GM12878 (cell line): ENCODE measurements around the gene HS1BP3. TPM values are rescaled to one million over a fixed set of nuclear protein-coding genes. Genes with fewer than 3 reads are reported as not detected.

ENCODE experiments used
- ATAC-seq: fragments of 200-7000 bp; cut with Tn5 transposase; 3 replicates; pipeline ENCODE4 v1.9.1; 2020; ENCODE audit warnings: mild to moderate bottlenecking, moderate library complexity
- BruUV-seq: library from RNA; stranded (reverse); fragments of 400-500 nt; replicated peaks from 2 replicates; lab custom pipeline; 2021; lab: Mats Ljungman, UMichigan
- CTCF ChIA-PET: fragments of 300-600 bp; sonication (Branson Sonifier 250); formaldehyde crosslinking; extraction: SDS; loops from one replicate; lab custom pipeline; 2021; ENCODE audit warnings: inconsistent platforms; lab: Yijun Ruan, JAX
- POLR2A ChIA-PET: fragments of 350-600 bp; formaldehyde crosslinking; extraction: SDS; loops from one replicate; lab custom pipeline; 2021; ENCODE audit warnings: inconsistent platforms; lab: Charles Lee
- RAD21 ChIA-PET: fragments of 300-600 bp; sonication (Branson Sonifier 250); formaldehyde crosslinking; loops from one replicate; lab custom pipeline; 2023; ENCODE audit warnings: antibody characterized with exemption; ENCODE audit not compliant: unreplicated experiment; lab: Charles Lee
- SMC1A ChIA-PET: fragments of 300-600 bp; sonication (Branson Sonifier 250); formaldehyde crosslinking; loops from one replicate; lab custom pipeline; 2023; ENCODE audit not compliant: unreplicated experiment, uncharacterized antibody; lab: Charles Lee
- DNase-seq: peaks from one replicate; pipeline ENCODE4 v3.0.0-alpha.2; 2011; ENCODE audit warnings: low read depth, low spot score
- FAIRE-seq: peaks from 3 replicates; lab custom pipeline; 2011; peaks lifted over from hg19 to GRCh38; lab: Jason Lieb, UNC
- H2AFZ ChIP-seq: 2 replicates; pipeline ENCODE4 v1.6.0; 2011; ENCODE audit warnings: low read depth, low read length, control low read depth; ENCODE audit not compliant: control insufficient read depth
- H3K27ac ChIP-seq: 2 replicates; pipeline ENCODE4 v1.5.1; 2011; ENCODE audit warnings: control low read depth; ENCODE audit not compliant: control insufficient read depth, insufficient read depth
- H3K27me3 ChIP-seq, 2 experiments: replicated peaks in 1 of 2; 2 replicates each; pipeline versions ENCODE4 v1.6.0 to v1.6.1; 2011; ENCODE audit warnings: low read length in 1 of 2; ENCODE audit not compliant: control insufficient read depth in 2 of 2, insufficient read depth in 2 of 2
- H3K36me3 ChIP-seq, 2 experiments: 2 replicates each; pipeline ENCODE4 v1.5.1; 2011; ENCODE audit warnings: low read length in 1 of 2; ENCODE audit not compliant: control insufficient read depth in 2 of 2, insufficient read depth in 2 of 2
- H3K4me1 ChIP-seq: 2 replicates; pipeline ENCODE4 v1.6.1; 2011; ENCODE audit warnings: mild to moderate bottlenecking, low read length, moderate library complexity, mixed read lengths; ENCODE audit not compliant: control insufficient read depth, insufficient read depth
- H3K4me2 ChIP-seq: 2 replicates; pipeline ENCODE4 v1.6.0; 2011; ENCODE audit warnings: control low read depth; ENCODE audit not compliant: control insufficient read depth, insufficient read depth
- H3K4me3 ChIP-seq: fragments of 200-600 bp; sonication (generic); 2 replicates; pipeline ENCODE4 v1.5.1; 2016
- H3K79me2 ChIP-seq: 2 replicates; pipeline ENCODE4 v1.6.0; 2011; ENCODE audit warnings: low read length; ENCODE audit not compliant: control insufficient read depth, insufficient read depth
- H3K9ac ChIP-seq: 2 replicates; pipeline ENCODE4 v1.8.0; 2011; ENCODE audit warnings: low read length, control low read depth, mixed read lengths; ENCODE audit not compliant: control insufficient read depth, insufficient read depth
- H3K9me3 ChIP-seq: replicated peaks from 3 replicates; pipeline ENCODE4 v1.5.1; 2011; ENCODE audit warnings: mild to moderate bottlenecking, low read length; ENCODE audit not compliant: control insufficient read depth, insufficient read depth
- H4K20me1 ChIP-seq: 2 replicates; pipeline ENCODE4 v1.6.0; 2011; ENCODE audit not compliant: control insufficient read depth, insufficient read depth
- CHD2 ChIP-seq: IDR thresholded peaks from 2 replicates; pipeline ENCODE4 v1.6.1; 2011; ENCODE audit warnings: low read depth, low read length, improper control_type of control experiment, borderline replicate concordance
- CREM ChIP-seq: IDR thresholded peaks from 2 replicates; pipeline ENCODE4 v1.6.1; 2014; ENCODE audit warnings: antibody characterized with exemption, low read depth
- E4F1 ChIP-seq: fragments of 450-650 bp; IDR thresholded peaks from 2 replicates; pipeline ENCODE4 v1.6.1; 2018; ENCODE audit warnings: borderline replicate concordance, mild to moderate bottlenecking; ENCODE audit not compliant: partially characterized antibody
- EZH2 ChIP-seq: IDR thresholded peaks from 2 replicates; pipeline ENCODE4 v1.6.1; 2012; ENCODE audit warnings: low read depth, mild to moderate bottlenecking, control low read depth, inconsistent platforms, low read length, borderline replicate concordance; ENCODE audit not compliant: control insufficient read depth
- LARP7 ChIP-seq: fragments of 450-650 bp; IDR thresholded peaks from 2 replicates; pipeline ENCODE4 v1.6.1; 2017; ENCODE audit warnings: mild to moderate bottlenecking
- MYC ChIP-seq: IDR thresholded peaks from 2 replicates; pipeline ENCODE4 v1.6.1; 2011; ENCODE audit warnings: mild to moderate bottlenecking, low read length, moderate library complexity, inconsistent platforms; ENCODE audit not compliant: insufficient read depth, insufficient replicate concordance, insufficient read length, severe bottlenecking
- NR2C2 ChIP-seq: IDR thresholded peaks from 2 replicates; pipeline ENCODE4 v1.6.1; 2011; ENCODE audit warnings: borderline replicate concordance, low read depth; ENCODE audit not compliant: control insufficient read depth, insufficient read length
- PBX3 ChIP-seq: IDR thresholded peaks from 2 replicates; pipeline ENCODE4 v1.6.1; 2011; ENCODE audit warnings: mild to moderate bottlenecking, low read depth, low read length, moderate library complexity; ENCODE audit not compliant: insufficient replicate concordance
- SKIL ChIP-seq: fragments of 450-650 bp; IDR thresholded peaks from 2 replicates; pipeline ENCODE4 v1.6.1; 2017; ENCODE audit warnings: mild to moderate bottlenecking, low read depth, inconsistent platforms; ENCODE audit not compliant: poor library complexity, severe bottlenecking
- SMAD1 ChIP-seq: fragments of 450-650 bp; IDR thresholded peaks from 2 replicates; pipeline ENCODE4 v1.6.1; 2018; ENCODE audit warnings: mild to moderate bottlenecking, low read depth; ENCODE audit not compliant: partially characterized antibody
- SMARCA5 ChIP-seq: fragments of 450-650 bp; IDR thresholded peaks from 2 replicates; pipeline ENCODE4 v1.6.1; 2017; ENCODE audit warnings: mild to moderate bottlenecking
- SREBF2 ChIP-seq: IDR thresholded peaks from 2 replicates; pipeline ENCODE4 v1.6.1; 2012; ENCODE audit warnings: mild to moderate bottlenecking, low read length
- SUZ12 ChIP-seq: fragments of 200-600 bp; sonication (generic); IDR thresholded peaks from one replicate; pipeline ENCODE4 v1.6.1; 2018; ENCODE audit warnings: antibody characterized with exemption, mild to moderate bottlenecking; ENCODE audit not compliant: unreplicated experiment
- TCF7 ChIP-seq: IDR thresholded peaks from 2 replicates; pipeline ENCODE4 v1.6.1; 2014; ENCODE audit warnings: antibody characterized with exemption, borderline replicate concordance
- ZNF207 ChIP-seq: fragments of 450-650 bp; IDR thresholded peaks from 2 replicates; pipeline ENCODE4 v1.6.1; 2014; ENCODE audit warnings: antibody characterized with exemption, mild to moderate bottlenecking, borderline replicate concordance
- ZNF384 ChIP-seq: IDR thresholded peaks from 2 replicates; pipeline ENCODE4 v1.6.1; 2012; ENCODE audit warnings: low read depth, mild to moderate bottlenecking, low read length, improper control_type of control experiment, borderline replicate concordance
- ZNF622 ChIP-seq: fragments of 450-650 bp; IDR thresholded peaks from 2 replicates; pipeline ENCODE4 v1.6.1; 2017; ENCODE audit warnings: mild to moderate bottlenecking, inconsistent platforms
- WGBS: methylation state at CpG from one replicate; pipeline ENCODE4 v1.1.6; 2016; ENCODE audit warnings: low lambda C conversion rate; ENCODE audit not compliant: insufficient replicate concordance, insufficient coverage; ENCODE audit errors: missing lambda C conversion rate; 5-methylcytosine and 5-hydroxymethylcytosine counted together
- in situ Hi-C: fragments of 300-500 bp; cut with MboI; formaldehyde crosslinking; loops from 9 replicates; pipeline ENCODE4 v1.14.3; 2018; ENCODE audit warnings: mixed read lengths
- intact Hi-C: fragments of 100-400 bp; cut with micrococcal nuclease; formaldehyde crosslinking; loops from one replicate; pipeline ENCODE4 v1.14.2; 2022; ENCODE audit not compliant: unreplicated experiment
- polyA plus RNA-seq, 11 experiments: library from polyadenylated mRNA; depleted of rRNA in 4 of 11; unstranded in 6 of 11; stranded (reverse) in 5 of 11; fragments of >200 nt; fragmentation: Nextera tagmentation in 4 of 11; fragmentation: Illumina TruSeq in 1 of 11; extraction: Ambion mirVana in 4 of 11; extraction: Trizol in 1 of 11; gene quantifications; 1 replicate in 1 of 11; 2 replicates in 10 of 11; pipeline versions ENCODE4 v1.2.1 to v1.2.3, GENCODE V29; 2011 to 2016; ENCODE audit warnings: inconsistent platforms in 2 of 11, missing spikeins in 2 of 11, low read depth in 1 of 11
- total RNA-seq, 4 experiments: library from RNA; depleted of rRNA in 3 of 4; stranded (reverse); fragments of >200 nt in 3 of 4; fragmentation: Illumina TruSeq in 1 of 4; extraction: Trizol in 1 of 4; gene quantifications; 2 replicates each; pipeline versions ENCODE4 v1.2.1 to v1.2.3, GENCODE V29; 2013 to 2021

The HS1BP3 gene
- total and polyA plus RNA-seq, 10 of the 15 experiments (the other 5 are each of a cell fraction or from before 2014, with no cell fraction given): 0.47 to 7.2 (median 4.6) TPM

- H3K27me3 ChIP-seq: no peaks in the 10 kb centered on the region
- CTCF ChIA-PET: interaction anchor here (1.1 to 1.5 kb wide), 4 partner anchors 12 to 81 kb away, joined by 3 to 4 read pairs (median 3); no protein-coding TSS in a partner anchor
- BruUV-seq: no TSS peak
- H3K4me3 ChIP-seq: no peak overlapping the region
- ATAC-seq: no peak
- peaks cover 46% of the 10 kb centered on the region for H3K4me1 ChIP-seq
- no peak overlapping the region for H2AFZ ChIP-seq
- intact Hi-C loops: loop anchor here (2.0 kb wide), 2 partner anchors 53 to 131 kb away; partner anchors contain the start of gene RHOB
- H3K9ac ChIP-seq: peak overlapping the region; percentile 55; the same call in 1 of the 2 replicates
- no peaks in the 10 kb centered on the region for H3K36me3 ChIP-seq
- H3K4me2 ChIP-seq: peak overlapping the region; percentile 83
- RAD21 ChIA-PET: interaction anchor here (0.9 to 4.0 kb wide), 5 partner anchors 12 to 131 kb away, joined by 3 to 30 read pairs (median 17); partner anchors contain the start of gene RHOB
- WGBS: 79% methylated on average over 12 of the region's 12 CpGs
- H3K27ac ChIP-seq: peak overlapping the region; percentile 86
- in situ Hi-C loops: no loop called here
- H4K20me1 ChIP-seq: no peaks in the 10 kb centered on the region
- TF ChIP-seq SREBF2 (no peak), SKIL (no peak), EZH2 (no peak), SUZ12 (no peak), ZNF384 (no peak), TCF7 (no peak), LARP7 (no peak), E4F1 (no peak), ZNF622 (no peak), CREM (no peak), ZNF207 (no peak), PBX3 (no peak), SMAD1 (no peak), NR2C2 (no peak), CHD2 (no peak), SMARCA5 (no peak), MYC (no peak)
- TF ChIP-seq, all 136 proteins: peak for 0
- no peak for FAIRE-seq
- POLR2A ChIA-PET: interaction anchor here (1.2 to 3.6 kb wide), 3 partner anchors 18 to 133 kb away, joined by 3 to 22 read pairs (median 4); no protein-coding TSS in a partner anchor
- Histone ChIP-seq H3K9me3 (peaks cover 6% of the 10 kb centered on the region), H3K79me2 (no peaks in the 10 kb centered on the region)
- DNase-seq: no peak
- SMC1A ChIA-PET: interaction anchor here (1.1 to 4.1 kb wide), 8 partner anchors 9 to 134 kb away, joined by 3 to 26 read pairs (median 4); partner anchors contain the start of gene RHOB
These were observed 73.2 kb downstream of the HS1BP3 start for GRCh38 chr2:20577495-20578235.
